MM.1S (cell line): ENCODE data around the gene ALG11.

ENCODE experiments used
- DNase-seq: peaks from one replicate; pipeline ENCODE4 v3.0.0-alpha.2; 2015
- H2AFZ ChIP-seq: fragments of 300-600 bp; sonication (generic); 2 replicates; pipeline ENCODE4 v1.6.0; 2016; ENCODE audit warnings: antibody characterized with exemption, low read length
- H3F3A ChIP-seq: fragments of 300-600 bp; sonication (generic); 2 replicates; pipeline ENCODE4 v1.6.1; 2016; ENCODE audit warnings: mild to moderate bottlenecking, antibody characterized with exemption, low read length, moderate library complexity, mixed read lengths; ENCODE audit not compliant: insufficient read depth
- H3K27ac ChIP-seq: fragments of 300-600 bp; sonication (generic); 2 replicates; pipeline ENCODE4 v1.5.1; 2016; ENCODE audit warnings: mild to moderate bottlenecking, low read length
- H3K27me3 ChIP-seq: fragments of 300-600 bp; sonication (generic); replicated peaks from 2 replicates; pipeline ENCODE4 v1.6.0; 2016; ENCODE audit warnings: low read length; ENCODE audit not compliant: insufficient read depth
- H3K36me3 ChIP-seq: fragments of 300-600 bp; sonication (generic); replicated peaks from 2 replicates; pipeline ENCODE4 v1.6.1; 2016; ENCODE audit warnings: mild to moderate bottlenecking, low read length, mixed read lengths; ENCODE audit not compliant: insufficient read depth
- H3K4me1 ChIP-seq: fragments of 300-600 bp; sonication (generic); 2 replicates; pipeline ENCODE4 v1.6.1; 2016; ENCODE audit warnings: low read length, mixed read lengths
- H3K4me2 ChIP-seq: fragments of 300-600 bp; sonication (generic); 2 replicates; pipeline ENCODE4 v1.6.0; 2016; ENCODE audit warnings: low read depth, low read length
- H3K4me3 ChIP-seq: fragments of 300-600 bp; sonication (generic); 2 replicates; pipeline ENCODE4 v1.5.1; 2016; ENCODE audit warnings: low read length, mixed read lengths
- H3K79me2 ChIP-seq: fragments of 300-600 bp; sonication (generic); 2 replicates; pipeline ENCODE4 v1.6.1; 2016; ENCODE audit warnings: mixed run types, low read length, mixed read lengths
- H3K9ac ChIP-seq: fragments of 300-600 bp; sonication (generic); 2 replicates; pipeline ENCODE4 v1.6.1; 2016; ENCODE audit warnings: low read length, mixed read lengths
- H3K9me2 ChIP-seq: fragments of 300-600 bp; sonication (generic); replicated peaks from 2 replicates; pipeline ENCODE4 v1.6.1; 2016; ENCODE audit warnings: mild to moderate bottlenecking, low read length, mixed read lengths; ENCODE audit not compliant: insufficient read depth
- H3K9me3 ChIP-seq: fragments of 300-600 bp; sonication (generic); replicated peaks from 2 replicates; pipeline ENCODE4 v1.6.1; 2016; ENCODE audit warnings: mild to moderate bottlenecking, low read length, mixed read lengths; ENCODE audit not compliant: insufficient read depth
- H4K20me1 ChIP-seq: fragments of 300-600 bp; sonication (generic); 2 replicates; pipeline ENCODE4 v1.6.1; 2016; ENCODE audit warnings: mild to moderate bottlenecking, low read length, moderate library complexity, mixed read lengths; ENCODE audit not compliant: insufficient read depth
- CTCF ChIP-seq: fragments of 300-600 bp; sonication (generic); IDR thresholded peaks from 2 replicates; pipeline ENCODE4 v1.5.1; 2016; ENCODE audit warnings: antibody characterized with exemption, low read length, mixed read lengths
- EZH2 ChIP-seq: fragments of 300-600 bp; sonication (generic); optimal IDR thresholded peaks from 2 replicates; pipeline ENCODE3; 2017; ENCODE audit warnings: low read depth, mild to moderate bottlenecking, antibody characterized with exemption, low read length, mixed read lengths
- EZH2phosphoT487 ChIP-seq: fragments of 300-600 bp; sonication (generic); IDR thresholded peaks from 2 replicates; pipeline ENCODE4 v1.6.1; 2018; ENCODE audit warnings: antibody characterized with exemption, low read length

Gene ALG11

GRCh38 chr13:52009946-52010345, 2.3 kb upstream of the ALG11 start:
- H3K4me1 ChIP-seq, result no peaks in the 10 kb centered on the region
- H4K20me1 ChIP-seq, result no peaks in the 10 kb centered on the region
- H3K4me3 ChIP-seq, result no peak overlapping the region
- TF ChIP-seq EZH2, result no peak
- H3K27me3 ChIP-seq, result peaks cover 4% of the 10 kb centered on the region; the same call in 1 of the 2 replicates
- H3K4me2 ChIP-seq, result no peak overlapping the region
- no peak overlapping the region for H2AFZ ChIP-seq
- DNase-seq, result no peak
- H3K9me3 ChIP-seq, result no peaks in the 10 kb centered on the region
- H3K9ac ChIP-seq, result no peak overlapping the region
- no peaks in the 10 kb centered on the region for H3F3A ChIP-seq
- H3K9me2 ChIP-seq, result no peaks in the 10 kb centered on the region
- no peak overlapping the region for H3K27ac ChIP-seq
- no peaks in the 10 kb centered on the region for H3K36me3 ChIP-seq
- H3K79me2 ChIP-seq, result peaks cover 16% of the 10 kb centered on the region

DNA sequence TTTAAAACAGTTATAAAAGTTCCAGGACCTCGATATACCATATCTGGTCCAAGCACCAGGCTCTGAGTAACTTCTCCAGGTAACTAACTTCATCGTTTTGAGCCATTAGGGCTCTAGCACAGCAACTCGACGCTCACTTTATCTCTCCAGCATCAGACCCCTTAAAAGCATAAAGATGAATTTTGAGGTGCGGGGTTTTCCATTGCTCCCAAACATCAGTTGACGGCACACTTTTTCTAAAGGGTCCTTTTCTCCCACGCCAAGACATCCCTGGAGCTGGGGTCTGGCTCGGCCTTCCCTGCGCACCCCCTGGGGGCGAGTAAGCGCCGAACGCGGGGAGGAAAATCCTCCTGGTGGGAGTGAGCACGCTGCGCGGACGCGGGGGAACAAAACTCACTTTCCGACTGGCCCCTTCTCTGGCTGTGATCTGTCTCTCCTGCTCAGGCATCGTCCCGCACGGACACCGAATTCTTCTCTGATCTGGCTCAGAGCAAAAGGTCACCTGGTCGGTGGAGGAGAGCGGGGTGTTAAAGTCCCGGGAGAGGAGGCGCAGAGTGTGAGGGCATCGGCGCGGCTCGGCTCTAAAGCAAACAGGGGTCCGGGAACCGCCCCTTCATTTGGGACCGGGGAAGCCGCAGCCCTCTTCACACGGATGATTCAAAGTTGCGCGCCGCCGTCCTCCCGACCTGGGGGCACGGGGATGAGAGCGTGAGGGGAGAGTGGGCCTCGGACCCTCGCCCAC, 1.1 kb upstream of the ALG11 start, which contains the start of gene ATP7B:
ATP7B (minus strand) TSS at position 561 of the 742 bp plus-strand sequence; CDS start at position 448, 113 bp downstream.
- H3K9me2 ChIP-seq, result no peaks in the 10 kb centered on the region
- H3K27ac ChIP-seq, result no peak within 1 kb of the TSS
- H3K79me2 ChIP-seq, result peaks cover 16% of the 10 kb centered on the region
- peak within 1 kb of the TSS; percentile 72 for H3K9ac ChIP-seq
- peaks cover 4% of the 10 kb centered on the region; the same call in 1 of the 2 replicates for H3K27me3 ChIP-seq
- peak; percentile 6 for DNase-seq
- no peaks in the 10 kb centered on the region for H3K4me1 ChIP-seq
- no peaks in the 10 kb centered on the region for H4K20me1 ChIP-seq
- peak within 1 kb of the TSS; percentile 74 for H3K4me2 ChIP-seq
- peak within 1 kb of the TSS; percentile 61 for H2AFZ ChIP-seq
- H3K36me3 ChIP-seq, result no peaks in the 10 kb centered on the region
- H3F3A ChIP-seq, result no peaks in the 10 kb centered on the region
- peak within 1 kb of the TSS; percentile 79 for H3K4me3 ChIP-seq
- H3K9me3 ChIP-seq, result no peaks in the 10 kb centered on the region
- TF ChIP-seq EZH2, result no peak
- TF ChIP-seq CTCF, result no peak
- no peak for TF ChIP-seq EZH2phosphoT487

DNA sequence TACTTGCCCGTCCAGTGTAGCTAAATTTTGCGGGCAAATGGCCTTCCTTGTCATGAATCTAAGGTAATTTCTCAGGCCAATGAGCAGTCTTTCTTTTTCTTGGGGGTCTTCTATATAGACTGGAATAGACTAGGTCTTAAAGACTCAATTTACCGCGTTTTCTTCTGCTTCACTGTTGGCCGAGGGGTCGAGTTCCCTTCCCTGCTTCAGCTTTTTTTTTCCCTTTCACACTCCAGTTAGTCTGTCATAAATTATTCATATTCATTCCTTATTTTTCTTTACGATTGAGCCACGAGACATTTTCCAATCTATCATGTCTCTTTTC, 276 bp downstream of the ALG11 start:
- peak overlapping the region; percentile 79 for H3K4me3 ChIP-seq
- peak overlapping the region; percentile 72 for H3K9ac ChIP-seq
- no peaks in the 10 kb centered on the region for H3F3A ChIP-seq
- peak overlapping the region; percentile 61; the same call in 1 of the 2 replicates for H2AFZ ChIP-seq
- H3K9me2 ChIP-seq, result no peaks in the 10 kb centered on the region
- H3K27me3 ChIP-seq, result peaks cover 4% of the 10 kb centered on the region; the same call in 1 of the 2 replicates
- H3K79me2 ChIP-seq, result peaks cover 16% of the 10 kb centered on the region
- peak overlapping the region; percentile 37 for H3K4me2 ChIP-seq
- no peaks in the 10 kb centered on the region for H3K36me3 ChIP-seq
- no peaks in the 10 kb centered on the region for H3K9me3 ChIP-seq
- H4K20me1 ChIP-seq, result no peaks in the 10 kb centered on the region
- no peaks in the 10 kb centered on the region for H3K4me1 ChIP-seq
- no peak for TF ChIP-seq EZH2phosphoT487
- no peak for TF ChIP-seq CTCF
- no peak for TF ChIP-seq EZH2
- DNase-seq, result no peak
- no peak overlapping the region for H3K27ac ChIP-seq

DNA sequence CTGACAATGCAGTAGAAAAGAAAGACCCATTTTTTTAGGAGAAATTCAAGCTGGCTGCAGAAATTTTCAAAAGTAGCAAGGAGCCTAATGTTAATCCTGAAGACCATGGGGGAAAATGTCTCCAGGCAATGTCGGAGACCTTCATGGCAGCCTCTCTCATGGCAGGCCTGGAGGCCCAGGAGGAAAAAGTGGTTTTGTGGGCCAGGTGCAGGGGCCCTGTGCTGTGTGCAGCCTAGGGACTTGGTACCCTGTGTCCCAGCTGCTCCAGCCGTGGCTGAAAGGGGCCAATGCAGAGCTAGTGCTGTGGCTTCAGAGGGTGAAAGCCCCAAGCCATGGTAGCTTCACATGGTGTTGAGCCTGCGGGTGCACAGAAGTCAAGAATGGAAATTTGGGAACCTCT, 4.1 kb downstream of the ALG11 start:
- H3K9me2 ChIP-seq, result no peaks in the 10 kb centered on the region
- H3K9me3 ChIP-seq, result no peaks in the 10 kb centered on the region
- no peaks in the 10 kb centered on the region for H4K20me1 ChIP-seq
- H3K4me3 ChIP-seq, result no peak overlapping the region
- no peaks in the 10 kb centered on the region for H3F3A ChIP-seq
- no peaks in the 10 kb centered on the region for H3K36me3 ChIP-seq
- H3K4me1 ChIP-seq, result no peaks in the 10 kb centered on the region
- H3K4me2 ChIP-seq, result no peak overlapping the region
- no peak overlapping the region for H3K27ac ChIP-seq
- H3K27me3 ChIP-seq, result no peaks in the 10 kb centered on the region
- no peak overlapping the region for H2AFZ ChIP-seq
- TF ChIP-seq CTCF (no peak), EZH2phosphoT487 (no peak), EZH2 (no peak)
- peaks cover 16% of the 10 kb centered on the region for H3K79me2 ChIP-seq
- no peak overlapping the region for H3K9ac ChIP-seq
- no peak for DNase-seq
